HL-60/S4 (cell line): ENCODE measurements around the gene ASB16.
"Not testable (repeated sequence)": the region's sequence is repeated elsewhere in the genome, so short reads cannot be mapped to it uniquely, and the experiment has no call there.

Experiments
- in situ Hi-C: fragments of 300-500 bp; cut with MboI; formaldehyde crosslinking; loops from 2 replicates; pipeline ENCODE4 v1.14.3; 2022; ENCODE audit warnings: low sequenced_read_pairs

ASB16 gene

GRCh38 chr17:44146375-44147346 lies 23.8 kb upstream of the ASB16 start:
- in situ Hi-C loops: no loop called here

GRCh38 chr17:44147812-44148211 lies 22.7 kb upstream of the ASB16 start:
- in situ Hi-C loops: no loop called here

- in situ Hi-C loops: not testable (repeated sequence)
Observed at GRCh38 chr17:44149066-44149465, 21.4 kb upstream of the ASB16 start.

- in situ Hi-C loops: loop anchor here (25.0 kb wide), 1 partner anchor 213 kb away; the partner anchor contains the start of gene PPY
Observed at GRCh38 chr17:44149750-44150329, 20.7 kb upstream of the ASB16 start.

GRCh38 chr17:44152875-44153274 lies 17.6 kb upstream of the ASB16 start:
- in situ Hi-C loops: loop anchor here (25.0 kb wide), 1 partner anchor 216 kb away; the partner anchor contains the start of gene PPY

GRCh38 chr17:44155488-44155887 lies 15.0 kb upstream of the ASB16 start:
- in situ Hi-C loops: loop anchor here (25.0 kb wide), 1 partner anchor 218 kb away; the partner anchor contains the start of gene PPY

GRCh38 chr17:44159519-44160210 lies 10.8 kb upstream of the ASB16 start:
- in situ Hi-C loops: loop anchor here (25.0 kb wide), 1 partner anchor 222 kb away; the partner anchor contains the start of gene PPY

GRCh38 chr17:44164476-44164875 lies 6.0 kb upstream of the ASB16 start:
- in situ Hi-C loops: loop anchor here (25.0 kb wide), 1 partner anchor 227 kb away; the partner anchor contains the start of gene PPY

GRCh38 chr17:44167181-44167861 lies 3.2 kb upstream of the ASB16 start:
- in situ Hi-C loops: loop anchor here (25.0 kb wide), 1 partner anchor 230 kb away; the partner anchor contains the start of gene PPY

GRCh38 chr17:44170135-44170498 lies 387 bp upstream of the ASB16 start:
- in situ Hi-C loops: loop anchor here (25.0 kb wide), 1 partner anchor 233 kb away; the partner anchor contains the start of gene PPY

GRCh38 chr17:44171931-44172455 lies 1.5 kb downstream of the ASB16 start:
- in situ Hi-C loops: loop anchor here (25.0 kb wide), 1 partner anchor 235 kb away; the partner anchor contains the start of gene PPY

- in situ Hi-C loops: loop anchor here (25.0 kb wide), 1 partner anchor 237 kb away; the partner anchor contains the start of gene PPY
Observed at GRCh38 chr17:44174427-44174826, 3.9 kb downstream of the ASB16 start.

GRCh38 chr17:44176257-44176656 lies 5.8 kb downstream of the ASB16 start:
- in situ Hi-C loops: no loop called here

- in situ Hi-C loops: no loop called here
Observed at GRCh38 chr17:44176671-44177501, 6.4 kb downstream of the ASB16 start.

- in situ Hi-C loops: no loop called here
Observed at GRCh38 chr17:44177640-44178039, 7.1 kb downstream of the ASB16 start.

GRCh38 chr17:44178133-44178532 lies 7.6 kb downstream of the ASB16 start:
- in situ Hi-C loops: no loop called here

- in situ Hi-C loops: no loop called here
Observed at GRCh38 chr17:44183024-44183423, 12.5 kb downstream of the ASB16 start.

- in situ Hi-C loops: no loop called here
Observed at GRCh38 chr17:44184212-44184810, 13.8 kb downstream of the ASB16 start.
